HepG2 (cell line): ENCODE measurements around the gene SPTAN1. TPM values are rescaled to one million over a fixed set of nuclear protein-coding genes. Genes with fewer than 3 reads are reported as not detected.

Experiments
- BHLHE40 ChIP-seq: IDR thresholded peaks from 2 replicates; pipeline ENCODE4 v1.6.1; 2011; ENCODE audit warnings: low read length, improper control_type of control experiment
- CCAR2 ChIP-seq: fragments of 200-400 bp; formaldehyde crosslinking; optimal IDR thresholded peaks from 2 replicates; pipeline ENCODE3; 2018; ENCODE audit warnings: low read depth, mild to moderate bottlenecking, low read length, moderate library complexity
- GATAD1 ChIP-seq: IDR thresholded peaks from 2 replicates; pipeline ENCODE4 v1.6.1; 2016; ENCODE audit warnings: missing genetic modification reagents, missing compliant biosample characterization
- HMGA1 ChIP-seq: sonication (generic); formaldehyde crosslinking; conservative IDR thresholded peaks from 2 replicates; pipeline ENCODE4 v1.4.0; 2020; ENCODE audit warnings: missing genetic modification reagents
- SP140L ChIP-seq: sonication (generic); formaldehyde crosslinking; IDR thresholded peaks from 2 replicates; pipeline ENCODE4 v1.4.0; 2020; ENCODE audit warnings: missing genetic modification reagents, borderline replicate concordance
- SRSF9 ChIP-seq: fragments of 200-400 bp; formaldehyde crosslinking; IDR thresholded peaks from 2 replicates; pipeline ENCODE4 v1.6.1; 2018; ENCODE audit warnings: borderline replicate concordance, mild to moderate bottlenecking, low read depth, low read length; ENCODE audit not compliant: insufficient read depth, poor library complexity, severe bottlenecking
- TMF1 ChIP-seq: sonication (generic); formaldehyde crosslinking; IDR thresholded peaks from 2 replicates; pipeline ENCODE4 v1.8.1; 2022; ENCODE audit warnings: low read depth, missing genetic modification reagents
- ZNF224 ChIP-seq: sonication (generic); formaldehyde crosslinking; IDR thresholded peaks from 2 replicates; pipeline ENCODE4 v1.5.0; 2020; ENCODE audit warnings: mild to moderate bottlenecking, missing genetic modification reagents
- ZNF775 ChIP-seq: sonication (generic); formaldehyde crosslinking; IDR thresholded peaks from 2 replicates; pipeline ENCODE4 v1.4.0; 2020; ENCODE audit warnings: missing genetic modification reagents, mild to moderate bottlenecking, moderate library complexity, borderline replicate concordance
- ZNF792 ChIP-seq: IDR thresholded peaks from 2 replicates; pipeline ENCODE4 v1.6.1; 2016
- polyA plus RNA-seq, 8 experiments: library from polyadenylated mRNA; depleted of rRNA in 3 of 8; stranded (reverse) in 7 of 8; unstranded in 1 of 8; fragments of >200 nt; fragmentation: Illumina TruSeq in 4 of 8; extraction: Trizol in 4 of 8; gene quantifications; 2 replicates each; pipeline versions ENCODE4 v1.2.1 to v1.2.3, GENCODE V29; 2011 to 2016; ENCODE audit warnings: low read depth in 4 of 8, missing spikeins in 1 of 8, mixed read lengths in 1 of 8; ENCODE audit not compliant: insufficient read depth in 1 of 8
- total RNA-seq, 5 experiments: library from RNA; depleted of rRNA; stranded (reverse); fragments of >200 nt; fragmentation: Illumina TruSeq; extraction: Trizol; gene quantifications; 2 replicates each; pipeline ENCODE4 v1.2.3, GENCODE V29; 2016; ENCODE audit warnings: low read depth in 1 of 5
- TF ChIP-seq, protein P1 (sequence below): sonication (generic); formaldehyde crosslinking; IDR thresholded peaks from 2 replicates; pipeline ENCODE4 v1.4.0; 2020; ENCODE audit warnings: missing genetic modification reagents
- TF ChIP-seq, protein P2 (sequence below): sonication (generic); formaldehyde crosslinking; IDR thresholded peaks from 2 replicates; pipeline ENCODE4 v1.5.0; 2020; ENCODE audit warnings: missing genetic modification reagents, mild to moderate bottlenecking, borderline replicate concordance
- TF ChIP-seq, protein P3 (sequence below): sonication (generic); formaldehyde crosslinking; IDR thresholded peaks from 2 replicates; pipeline ENCODE4 v1.8.0; 2022; ENCODE audit warnings: mild to moderate bottlenecking, missing genetic modification reagents, moderate library complexity
- TF ChIP-seq, protein P4 (sequence below), 2 experiments: sonication (generic) in 1 of 2; formaldehyde crosslinking in 1 of 2; IDR thresholded peaks; 2 replicates each; pipeline versions ENCODE4 v1.5.1 to v1.6.1; 2011 to 2020; ENCODE audit warnings: borderline replicate concordance in 1 of 2, low read depth in 1 of 2, low read length in 1 of 2, mild to moderate bottlenecking in 1 of 2, missing genetic modification reagents in 1 of 2, moderate library complexity in 1 of 2
- TF ChIP-seq, protein P5 (sequence below): sonication (generic); formaldehyde crosslinking; IDR thresholded peaks from 2 replicates; pipeline ENCODE4 v1.4.0; 2020; ENCODE audit warnings: missing genetic modification reagents
- TF ChIP-seq, protein P6 (sequence below): sonication (generic); formaldehyde crosslinking; IDR thresholded peaks from 2 replicates; pipeline ENCODE4 v1.4.0; 2020; ENCODE audit warnings: mild to moderate bottlenecking, missing genetic modification reagents
- TF ChIP-seq, protein P7 (sequence below): sonication (generic); formaldehyde crosslinking; IDR thresholded peaks from 2 replicates; pipeline ENCODE4 v1.4.0; 2020; ENCODE audit warnings: mild to moderate bottlenecking, missing genetic modification reagents

The SPTAN1 gene
- total and polyA plus RNA-seq, 2 of the 13 experiments (the other 11 are each of a cell fraction or from before 2014, with no cell fraction given) = 106 to 111 TPM

DNA sequence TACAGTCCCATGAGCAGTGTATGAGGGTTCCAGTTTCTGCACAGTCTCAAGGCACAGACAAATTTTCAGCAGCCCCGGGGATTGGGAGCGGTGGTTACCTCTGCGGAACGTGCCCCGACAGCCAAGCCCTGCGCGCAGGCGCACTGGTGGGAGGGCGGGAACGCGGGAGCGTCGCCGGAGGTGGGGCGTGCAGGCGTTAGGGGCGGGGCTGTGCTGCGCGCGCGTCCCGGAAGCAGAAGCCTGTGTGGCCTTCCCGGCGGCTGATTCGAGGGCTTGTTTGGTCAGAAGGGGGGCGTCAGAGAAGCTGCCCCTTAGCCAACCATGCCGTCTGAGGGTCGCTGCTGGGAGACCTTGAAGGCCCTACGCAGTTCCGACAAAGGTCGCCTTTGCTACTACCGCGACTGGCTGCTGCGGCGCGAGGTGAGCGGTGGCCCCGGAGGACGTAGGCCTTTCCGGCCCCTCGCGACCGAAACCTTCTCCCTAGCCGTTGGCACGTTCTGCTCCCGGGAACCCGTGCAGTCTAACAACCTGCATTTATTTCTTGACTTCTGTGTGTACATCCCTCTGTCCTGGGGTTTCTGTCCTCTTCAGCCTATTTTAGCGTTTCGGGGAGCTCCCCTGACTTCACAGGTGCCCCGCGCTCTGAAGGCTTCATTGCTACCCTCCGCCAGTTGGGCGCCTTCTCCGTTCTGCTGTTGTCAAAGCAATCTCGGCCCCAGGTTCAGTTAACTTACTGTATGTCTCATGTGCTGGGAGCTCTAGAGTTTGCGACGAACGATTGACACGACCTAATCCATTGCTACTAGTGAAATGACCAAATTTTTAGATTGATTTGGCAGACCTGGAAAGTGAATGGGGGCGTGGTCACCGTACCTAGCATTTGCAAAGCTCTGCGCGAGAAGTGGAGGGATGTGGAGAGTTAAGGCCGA lies 47.6 kb upstream of the SPTAN1 start, which contains the start of gene GLE1 (continued):
- TF ChIP-seq CCAR2 (no peak), ZNF775 (CRISPR knock-in tag) (no peak), BHLHE40 (no peak; the same call in none of the 2 replicates), ZNF792 (0 out of 2 replicates have a peak, but pooled peaks have one; percentile 45), SRSF9 (no peak), SP140L (CRISPR knock-in tag) (peak; percentile 61; the same call in 1 of the 2 replicates), HMGA1 (CRISPR knock-in tag) (no peak), TMF1 (CRISPR knock-in tag) (no peak; the same call in 1 of the 2 replicates), GATAD1 (CRISPR knock-in tag) (peak; percentile 86), ZNF224 (CRISPR knock-in tag) (no peak)
- TF ChIP-seq, protein P1, sequence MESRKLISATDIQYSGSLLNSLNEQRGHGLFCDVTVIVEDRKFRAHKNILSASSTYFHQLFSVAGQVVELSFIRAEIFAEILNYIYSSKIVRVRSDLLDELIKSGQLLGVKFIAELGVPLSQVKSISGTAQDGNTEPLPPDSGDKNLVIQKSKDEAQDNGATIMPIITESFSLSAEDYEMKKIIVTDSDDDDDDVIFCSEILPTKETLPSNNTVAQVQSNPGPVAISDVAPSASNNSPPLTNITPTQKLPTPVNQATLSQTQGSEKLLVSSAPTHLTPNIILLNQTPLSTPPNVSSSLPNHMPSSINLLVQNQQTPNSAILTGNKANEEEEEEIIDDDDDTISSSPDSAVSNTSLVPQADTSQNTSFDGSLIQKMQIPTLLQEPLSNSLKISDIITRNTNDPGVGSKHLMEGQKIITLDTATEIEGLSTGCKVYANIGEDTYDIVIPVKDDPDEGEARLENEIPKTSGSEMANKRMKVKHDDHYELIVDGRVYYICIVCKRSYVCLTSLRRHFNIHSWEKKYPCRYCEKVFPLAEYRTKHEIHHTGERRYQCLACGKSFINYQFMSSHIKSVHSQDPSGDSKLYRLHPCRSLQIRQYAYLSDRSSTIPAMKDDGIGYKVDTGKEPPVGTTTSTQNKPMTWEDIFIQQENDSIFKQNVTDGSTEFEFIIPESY (CRISPR knock-in tag) = no peak
- TF ChIP-seq, protein P2, sequence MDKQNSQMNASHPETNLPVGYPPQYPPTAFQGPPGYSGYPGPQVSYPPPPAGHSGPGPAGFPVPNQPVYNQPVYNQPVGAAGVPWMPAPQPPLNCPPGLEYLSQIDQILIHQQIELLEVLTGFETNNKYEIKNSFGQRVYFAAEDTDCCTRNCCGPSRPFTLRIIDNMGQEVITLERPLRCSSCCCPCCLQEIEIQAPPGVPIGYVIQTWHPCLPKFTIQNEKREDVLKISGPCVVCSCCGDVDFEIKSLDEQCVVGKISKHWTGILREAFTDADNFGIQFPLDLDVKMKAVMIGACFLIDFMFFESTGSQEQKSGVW (CRISPR knock-in tag) = no peak
- TF ChIP-seq, protein P3, sequence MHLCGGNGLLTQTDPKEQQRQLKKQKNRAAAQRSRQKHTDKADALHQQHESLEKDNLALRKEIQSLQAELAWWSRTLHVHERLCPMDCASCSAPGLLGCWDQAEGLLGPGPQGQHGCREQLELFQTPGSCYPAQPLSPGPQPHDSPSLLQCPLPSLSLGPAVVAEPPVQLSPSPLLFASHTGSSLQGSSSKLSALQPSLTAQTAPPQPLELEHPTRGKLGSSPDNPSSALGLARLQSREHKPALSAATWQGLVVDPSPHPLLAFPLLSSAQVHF (CRISPR knock-in tag) = no peak
- TF ChIP-seq, protein P4, sequence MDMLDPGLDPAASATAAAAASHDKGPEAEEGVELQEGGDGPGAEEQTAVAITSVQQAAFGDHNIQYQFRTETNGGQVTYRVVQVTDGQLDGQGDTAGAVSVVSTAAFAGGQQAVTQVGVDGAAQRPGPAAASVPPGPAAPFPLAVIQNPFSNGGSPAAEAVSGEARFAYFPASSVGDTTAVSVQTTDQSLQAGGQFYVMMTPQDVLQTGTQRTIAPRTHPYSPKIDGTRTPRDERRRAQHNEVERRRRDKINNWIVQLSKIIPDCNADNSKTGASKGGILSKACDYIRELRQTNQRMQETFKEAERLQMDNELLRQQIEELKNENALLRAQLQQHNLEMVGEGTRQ (IDR thresholded peaks at IDR 0.05; ENCODE audit: low read depth, low read length) = no peak
- TF ChIP-seq, protein P4 (CRISPR knock-in tag; IDR thresholded peaks at IDR 0.05; ENCODE audit: borderline replicate concordance) = no peak
- TF ChIP-seq, protein P5, sequence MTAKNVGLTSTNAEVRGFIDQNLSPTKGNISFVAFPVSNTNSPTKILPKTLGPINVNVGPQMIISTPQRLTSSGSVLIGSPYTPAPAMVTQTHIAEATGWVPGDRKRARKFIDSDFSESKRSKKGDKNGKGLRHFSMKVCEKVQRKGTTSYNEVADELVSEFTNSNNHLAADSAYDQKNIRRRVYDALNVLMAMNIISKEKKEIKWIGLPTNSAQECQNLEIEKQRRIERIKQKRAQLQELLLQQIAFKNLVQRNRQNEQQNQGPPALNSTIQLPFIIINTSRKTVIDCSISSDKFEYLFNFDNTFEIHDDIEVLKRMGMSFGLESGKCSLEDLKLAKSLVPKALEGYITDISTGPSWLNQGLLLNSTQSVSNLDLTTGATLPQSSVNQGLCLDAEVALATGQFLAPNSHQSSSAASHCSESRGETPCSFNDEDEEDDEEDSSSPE (CRISPR knock-in tag) = peak; percentile 95
- TF ChIP-seq, protein P6, sequence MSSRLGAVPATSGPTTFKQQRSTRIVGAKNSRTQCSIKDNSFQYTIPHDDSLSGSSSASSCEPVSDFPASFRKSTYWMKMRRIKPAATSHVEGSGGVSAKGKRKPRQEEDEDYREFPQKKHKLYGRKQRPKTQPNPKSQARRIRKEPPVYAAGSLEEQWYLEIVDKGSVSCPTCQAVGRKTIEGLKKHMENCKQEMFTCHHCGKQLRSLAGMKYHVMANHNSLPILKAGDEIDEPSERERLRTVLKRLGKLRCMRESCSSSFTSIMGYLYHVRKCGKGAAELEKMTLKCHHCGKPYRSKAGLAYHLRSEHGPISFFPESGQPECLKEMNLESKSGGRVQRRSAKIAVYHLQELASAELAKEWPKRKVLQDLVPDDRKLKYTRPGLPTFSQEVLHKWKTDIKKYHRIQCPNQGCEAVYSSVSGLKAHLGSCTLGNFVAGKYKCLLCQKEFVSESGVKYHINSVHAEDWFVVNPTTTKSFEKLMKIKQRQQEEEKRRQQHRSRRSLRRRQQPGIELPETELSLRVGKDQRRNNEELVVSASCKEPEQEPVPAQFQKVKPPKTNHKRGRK (CRISPR knock-in tag) = no peak
- TF ChIP-seq, protein P7, sequence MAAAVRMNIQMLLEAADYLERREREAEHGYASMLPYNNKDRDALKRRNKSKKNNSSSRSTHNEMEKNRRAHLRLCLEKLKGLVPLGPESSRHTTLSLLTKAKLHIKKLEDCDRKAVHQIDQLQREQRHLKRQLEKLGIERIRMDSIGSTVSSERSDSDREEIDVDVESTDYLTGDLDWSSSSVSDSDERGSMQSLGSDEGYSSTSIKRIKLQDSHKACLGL (CRISPR knock-in tag) = peak; percentile 74; the same call in 1 of the 2 replicates
